Measurements from ENCODE around the gene PFKP.

GRCh38 chr10:3081383-3081981 lies 14.1 kb downstream of the PFKP start:
- TF ChIP-seq CTCF (IDR thresholded peaks at IDR 0.05; ENCODE audit: low read depth, low read length) (no peak), EZH2phosphoT487 (IDR thresholded peaks at IDR 0.05; ENCODE audit: low read depth) (no peak)

Data from OCI-LY3 (cell line).